Measurements from ENCODE around the gene PADI6.

The PADI6 gene

GRCh38 chr1:17358557-17358956 is 13.4 kb upstream of the PADI6 start:
- DNase-seq = no peak

- DNase-seq = no peak
These were observed 13.0 kb upstream of the PADI6 start for GRCh38 chr1:17359031-17359430.

DNA sequence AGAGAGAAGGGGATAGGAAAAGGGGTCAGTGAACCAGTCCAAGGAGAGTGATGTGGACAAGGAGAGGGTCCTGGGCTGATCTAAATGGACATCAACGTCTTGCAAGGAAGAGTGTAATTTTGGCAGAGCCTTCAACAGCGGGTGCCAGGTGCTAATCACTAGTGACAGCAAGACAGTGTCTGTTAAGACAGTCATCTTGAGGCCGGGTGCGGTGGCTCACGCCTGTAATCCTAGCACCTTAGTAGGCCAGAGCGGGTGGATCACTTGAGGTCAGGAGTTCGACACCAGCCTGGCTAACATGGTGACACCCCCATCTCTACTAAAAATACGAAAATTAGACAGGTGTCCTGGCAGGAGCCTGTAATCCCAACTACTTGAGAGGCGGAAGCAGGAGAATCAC is 12.2 kb upstream of the PADI6 start:
- DNase-seq = no peak

DNA sequence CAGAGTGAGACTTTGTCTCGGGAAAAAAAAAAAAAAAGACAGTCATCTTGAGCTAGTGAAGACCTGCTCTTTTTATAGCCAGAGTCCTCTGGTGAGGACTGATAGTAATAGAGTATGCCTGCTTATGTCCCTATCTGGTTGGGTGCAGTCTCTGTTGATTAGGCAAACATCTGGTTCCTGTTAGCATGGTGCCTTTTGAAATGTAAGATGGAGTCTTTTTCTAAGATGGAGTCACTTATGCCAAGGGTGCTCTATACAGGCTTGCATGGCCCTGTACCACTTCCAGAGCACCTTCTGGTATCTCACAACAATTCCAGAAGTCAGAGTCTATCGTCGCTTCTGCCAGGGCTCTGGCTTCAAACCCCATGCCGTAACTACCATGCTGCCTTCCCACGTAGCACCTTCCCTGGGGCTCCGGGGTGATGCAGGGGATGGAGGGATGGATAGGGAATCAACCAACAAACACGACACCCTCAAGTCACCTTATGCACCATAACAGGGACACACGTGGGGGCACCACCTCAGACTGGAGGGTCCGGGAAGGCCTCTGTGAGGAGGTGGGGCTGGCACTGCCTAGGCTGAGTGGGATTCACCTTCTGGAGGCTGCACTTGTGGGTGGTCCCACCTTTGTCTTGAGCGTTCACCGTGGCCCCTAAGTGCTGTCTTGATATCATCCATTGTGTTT is 11.6 kb upstream of the PADI6 start:
- no peak for DNase-seq

GRCh38 chr1:17361687-17362086 is 10.3 kb upstream of the PADI6 start:
- DNase-seq = no peak

- no peak for DNase-seq
These were observed 8.6 kb upstream of the PADI6 start for GRCh38 chr1:17363351-17363750.

DNA sequence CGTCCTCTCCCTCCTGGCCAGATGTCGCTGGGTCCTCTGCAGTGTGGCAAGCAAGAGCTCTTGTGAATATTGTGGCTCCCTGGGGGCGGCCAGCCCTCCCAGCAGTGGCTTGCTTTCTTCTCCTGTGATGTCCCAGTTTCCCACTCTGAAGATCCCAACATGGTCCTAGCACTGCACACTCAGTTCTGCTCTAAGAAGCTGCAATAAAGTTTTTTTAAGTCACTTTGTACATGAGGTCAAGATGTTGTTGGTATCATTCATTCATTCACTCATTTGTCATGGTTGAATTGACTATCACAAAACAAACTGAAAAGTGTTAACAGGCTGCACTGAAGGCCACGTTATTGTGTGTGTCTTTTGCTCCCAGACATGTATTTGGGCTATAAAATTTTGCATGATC is 8.2 kb upstream of the PADI6 start:
- no peak for DNase-seq

- DNase-seq = no peak
These were observed 6.7 kb upstream of the PADI6 start for GRCh38 chr1:17365293-17365692.

DNA sequence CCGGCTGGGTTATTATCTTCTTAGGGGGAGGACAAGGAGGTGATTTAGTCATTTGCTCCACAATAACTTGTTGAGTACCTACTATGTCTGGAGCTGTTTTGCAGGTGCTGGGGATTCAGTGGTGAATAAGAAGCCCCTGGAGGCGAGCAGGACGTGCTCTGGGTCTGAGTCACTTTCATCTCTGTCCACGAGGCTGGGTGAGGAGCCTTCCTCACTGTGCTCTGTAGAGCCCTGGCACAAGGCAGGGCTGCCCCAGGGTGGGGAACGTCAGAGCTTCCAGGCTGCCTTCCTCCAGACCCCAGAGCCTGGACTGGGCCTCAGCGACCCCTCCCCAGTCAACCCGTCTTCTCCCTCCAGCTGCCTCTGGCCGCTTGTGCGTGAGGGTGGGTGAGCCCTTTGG is 2.5 kb upstream of the PADI6 start:
- DNase-seq = no peak

DNA sequence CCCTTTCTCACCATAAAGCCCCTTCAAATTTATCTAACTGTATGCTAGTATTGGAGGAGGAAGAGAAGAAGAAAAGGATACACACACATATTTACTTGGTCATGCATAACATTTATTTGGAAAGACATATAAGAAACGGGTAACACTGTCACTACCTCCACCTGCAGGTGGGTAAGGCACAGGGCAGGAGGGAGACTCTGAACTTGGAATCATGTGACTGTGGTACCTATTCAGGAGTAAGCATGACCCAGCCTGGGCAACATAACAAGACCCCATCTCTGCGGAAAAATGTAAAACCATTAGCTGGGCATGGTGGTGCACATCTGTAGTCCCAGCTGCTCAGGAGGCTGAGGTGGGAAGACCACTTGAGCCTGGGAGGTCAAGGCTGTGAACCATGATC is 1.4 kb upstream of the PADI6 start:
- DNase-seq = no peak

GRCh38 chr1:17372955-17373354 is 959 bp downstream of the PADI6 start:
- no peak for DNase-seq

- no peak for DNase-seq
These were observed 3.7 kb downstream of the PADI6 start for GRCh38 chr1:17375651-17376050.

GRCh38 chr1:17377325-17377953 is 5.4 kb downstream of the PADI6 start:
- DNase-seq = no peak

DNA sequence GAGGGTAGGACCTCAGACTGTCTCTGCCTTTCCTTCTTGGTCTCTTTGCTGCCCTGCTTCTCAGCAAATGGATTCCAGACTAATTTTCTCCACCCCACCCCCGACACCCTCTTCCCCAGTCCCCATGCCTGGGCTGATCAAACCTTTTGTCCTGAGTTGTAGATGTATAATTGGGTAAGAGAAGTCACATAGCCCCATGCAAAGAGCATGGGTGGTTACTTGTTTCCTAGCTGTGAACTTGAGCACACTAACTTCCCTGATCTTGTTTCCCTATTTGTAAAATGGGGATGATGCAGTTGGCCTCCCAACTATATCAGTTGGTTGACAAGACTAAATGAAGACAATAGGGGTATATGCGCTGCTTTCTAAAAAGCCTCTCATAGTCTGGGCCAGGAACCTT is 9.2 kb downstream of the PADI6 start:
- no peak for DNase-seq

- no peak for DNase-seq
These were observed 20.3 kb downstream of the PADI6 start for GRCh38 chr1:17392199-17392740.

- DNase-seq = no peak
These were observed 21.2 kb downstream of the PADI6 start for GRCh38 chr1:17393230-17393629.

DNA sequence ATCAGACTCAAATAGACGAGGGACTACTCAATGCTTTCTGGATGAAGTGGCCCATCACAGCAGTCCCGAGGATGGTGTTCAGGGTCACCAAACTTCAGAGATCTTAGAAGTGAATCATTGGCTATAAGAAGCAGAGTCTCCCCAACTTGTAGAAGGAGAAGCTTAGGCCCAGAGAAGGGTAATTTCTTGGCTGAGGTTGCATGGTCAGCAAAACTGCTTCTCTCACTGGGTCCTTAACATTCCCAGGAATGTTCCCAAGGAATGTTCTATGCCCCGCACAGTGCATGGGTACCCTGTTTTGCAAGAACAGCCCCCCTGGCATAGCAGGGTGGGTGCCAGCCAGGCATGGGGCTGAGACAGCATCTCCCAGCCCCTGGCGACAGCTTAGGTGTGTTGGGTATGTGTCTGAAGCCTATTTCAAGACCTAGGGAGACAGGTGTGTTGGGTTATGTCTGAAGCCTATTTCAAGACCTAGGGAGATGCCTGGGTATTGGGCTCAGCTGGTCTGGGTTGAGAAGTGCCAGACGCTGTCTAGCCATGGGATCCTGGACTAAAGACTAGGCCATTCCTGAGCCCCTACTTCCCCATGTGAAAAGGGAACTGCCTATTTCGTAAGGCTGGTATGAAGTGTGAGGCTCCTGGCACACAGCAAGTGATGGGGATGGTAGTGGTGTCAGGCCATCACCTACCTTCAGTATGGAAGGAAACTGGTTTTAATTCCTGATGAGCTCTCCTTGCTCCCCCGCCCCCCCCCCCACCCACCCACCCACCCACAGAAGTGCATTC is 26.1 kb downstream of the PADI6 start:
- no peak for DNase-seq

- no peak for DNase-seq
These were observed 28.8 kb downstream of the PADI6 start for GRCh38 chr1:17400725-17401341.

DNA sequence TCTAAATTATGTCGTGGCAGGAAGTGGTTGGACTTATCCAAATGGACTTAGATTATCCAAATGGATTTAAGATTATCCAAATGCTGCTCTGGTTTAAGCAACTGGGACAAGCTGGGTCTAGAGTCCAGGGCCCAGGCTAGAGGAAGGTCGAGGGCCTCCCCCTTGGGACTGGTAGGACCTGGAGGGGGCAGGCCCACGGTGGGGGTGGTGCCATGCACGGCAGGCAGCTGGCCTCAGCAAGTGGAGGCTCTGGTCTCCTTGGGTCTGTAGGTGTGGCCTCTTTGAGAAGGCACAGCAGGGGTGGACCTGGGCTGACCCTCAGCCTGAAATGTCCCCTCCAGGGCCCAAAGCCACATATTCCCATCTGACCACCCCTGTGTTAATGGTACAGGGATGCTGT is 29.8 kb downstream of the PADI6 start:
- no peak for DNase-seq

DNA sequence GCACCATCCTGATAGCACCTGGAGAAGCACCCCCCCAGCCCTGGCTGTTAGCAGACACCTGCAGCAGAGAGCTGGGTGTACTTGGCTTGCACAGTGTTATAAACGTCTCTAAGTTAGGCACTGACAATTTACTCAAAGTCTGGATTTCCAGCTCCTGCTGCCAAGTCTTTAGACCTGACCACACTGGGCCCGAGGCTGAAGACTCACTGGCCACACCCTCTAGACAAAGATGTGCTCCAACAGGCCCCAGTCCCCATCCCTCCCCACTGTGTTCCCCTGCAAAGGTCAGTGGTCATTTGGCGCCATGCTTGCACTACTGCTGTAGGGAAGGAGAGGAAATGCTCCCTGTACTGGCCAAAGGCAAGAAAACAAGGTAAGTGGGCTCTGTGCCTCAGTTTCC is 31.1 kb downstream of the PADI6 start:
- DNase-seq = no peak

DNA sequence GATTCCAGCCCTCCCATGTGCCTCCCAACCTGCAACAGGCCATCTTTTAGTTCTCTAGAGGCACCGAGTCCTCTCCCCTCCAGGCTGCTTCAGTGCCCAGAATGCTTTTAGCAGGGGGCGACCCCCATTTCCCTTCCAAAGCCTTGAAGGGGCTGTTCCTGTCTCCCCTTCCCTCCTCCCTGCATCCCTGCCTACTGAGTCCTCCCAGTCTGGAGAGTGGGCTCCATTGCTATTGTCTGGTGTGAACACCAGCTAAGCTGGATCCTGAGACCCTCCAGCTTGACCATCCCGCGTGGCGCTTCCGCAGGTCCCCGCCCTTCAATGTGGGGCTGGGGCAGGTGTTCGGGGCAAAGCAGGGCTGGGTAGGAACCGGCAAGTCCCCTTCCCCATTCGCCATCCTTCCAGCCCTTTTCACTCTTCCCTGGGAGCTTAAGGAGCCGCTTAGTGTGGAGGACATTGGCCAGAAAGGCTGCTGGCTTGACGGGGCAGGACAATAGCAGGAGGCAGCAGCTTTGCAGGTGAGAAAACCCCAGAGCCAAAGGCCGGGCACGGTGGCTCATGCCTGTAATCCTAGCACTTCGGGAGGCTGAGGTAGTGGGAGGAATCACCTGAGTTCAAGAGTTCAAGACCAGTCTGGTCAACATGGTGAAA is 32.2 kb downstream of the PADI6 start:
- no peak for DNase-seq

DNA sequence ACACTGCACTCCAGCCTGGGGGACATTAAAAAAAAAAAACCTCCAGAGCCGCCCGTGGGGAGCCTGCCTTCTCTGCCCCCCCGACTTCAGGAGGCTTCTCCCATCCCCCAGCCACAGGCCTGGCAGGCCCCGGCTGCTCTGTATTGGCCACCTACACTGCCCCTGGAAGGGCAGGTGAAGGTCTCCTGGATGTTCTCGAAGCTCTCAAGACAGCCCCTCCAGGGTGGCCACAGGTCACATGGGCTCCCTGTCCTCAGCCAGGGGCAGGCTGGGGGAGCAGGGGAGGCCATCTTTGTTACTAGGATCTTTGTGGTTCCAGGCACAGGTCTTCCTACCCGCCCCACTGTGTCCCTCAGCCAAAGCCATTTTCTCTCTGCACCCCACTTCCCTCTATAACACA is 32.8 kb downstream of the PADI6 start:
- no peak for DNase-seq
